DMS153 treated with DMSO at 0.1 percent for 48 hours (cell line): ENCODE data around the gene SLF2.

Experiments used
- DNase-seq: peaks from one replicate; lab custom pipeline; 2025; ENCODE audit not compliant: unreplicated experiment; lab: John Stamatoyannopoulos, UW

Gene SLF2

GRCh38 chr10:100912605-100913469 lies at the start of gene SLF2:
TSS of gene SLF2 (plus strand) at chr10:100912963. CDS start at chr10:100913111, 148 bp downstream.
- peak; percentile 93 for DNase-seq

DNA sequence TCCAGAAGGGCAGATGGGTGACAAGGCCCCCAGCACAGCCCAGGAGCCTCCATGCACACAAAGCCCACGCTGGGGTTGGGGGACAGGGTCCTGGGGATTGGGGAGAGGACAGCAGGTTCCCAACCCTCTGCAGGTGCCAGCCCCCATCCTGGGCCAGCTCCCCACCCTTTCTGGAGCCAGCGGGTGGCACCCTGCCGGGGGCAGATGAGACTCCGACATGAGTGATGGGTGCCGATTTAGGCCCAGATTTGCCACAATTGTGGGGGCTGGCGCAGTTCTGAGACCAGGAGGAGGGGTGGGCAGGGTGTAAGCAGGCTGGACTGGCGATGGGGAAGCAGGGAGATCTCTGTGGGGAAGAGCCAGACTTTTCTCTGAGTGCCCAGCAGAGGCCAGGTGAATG lies 49.3 kb upstream of the SLF2 start:
- no peak for DNase-seq

DNA sequence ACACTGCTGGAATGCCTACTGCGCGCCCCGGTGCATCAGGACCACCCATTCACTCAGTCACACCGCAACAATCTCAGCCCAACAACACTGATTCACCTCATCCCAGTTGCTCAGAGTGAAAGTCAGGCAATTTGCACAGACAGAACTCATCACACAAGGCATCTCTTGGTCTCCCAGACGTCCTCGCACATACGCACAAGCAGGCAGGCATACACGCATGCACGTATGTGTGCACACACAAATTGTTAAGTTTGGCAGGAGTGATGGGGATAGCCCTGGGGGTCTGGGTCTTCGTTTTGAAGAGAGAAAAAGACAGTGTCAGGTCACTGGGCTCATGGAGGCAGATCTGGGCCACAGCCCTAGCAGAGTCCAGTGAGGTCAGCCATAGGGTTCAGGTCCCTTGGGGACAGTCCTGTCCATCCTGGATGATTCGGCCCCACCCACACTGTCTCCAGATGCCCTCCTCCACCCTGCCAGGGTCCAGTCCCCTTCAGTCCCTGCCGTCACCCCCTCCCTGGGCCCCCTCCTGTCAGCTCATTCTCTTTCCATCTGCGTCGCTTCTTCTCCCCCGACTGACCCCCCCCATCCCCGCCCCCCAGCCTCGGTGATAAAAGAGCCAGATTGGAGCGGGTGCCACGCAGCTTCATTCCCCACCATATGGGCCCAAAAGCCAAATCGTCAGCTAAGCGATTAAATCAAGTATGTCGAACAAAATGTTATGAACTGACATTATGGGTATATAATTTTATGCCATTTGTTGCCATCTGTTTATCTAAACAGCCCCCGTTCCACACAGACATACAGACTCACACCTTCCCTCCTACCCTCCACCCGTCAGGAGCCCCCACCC lies 48.5 kb upstream of the SLF2 start:
- DNase-seq = no peak

DNA sequence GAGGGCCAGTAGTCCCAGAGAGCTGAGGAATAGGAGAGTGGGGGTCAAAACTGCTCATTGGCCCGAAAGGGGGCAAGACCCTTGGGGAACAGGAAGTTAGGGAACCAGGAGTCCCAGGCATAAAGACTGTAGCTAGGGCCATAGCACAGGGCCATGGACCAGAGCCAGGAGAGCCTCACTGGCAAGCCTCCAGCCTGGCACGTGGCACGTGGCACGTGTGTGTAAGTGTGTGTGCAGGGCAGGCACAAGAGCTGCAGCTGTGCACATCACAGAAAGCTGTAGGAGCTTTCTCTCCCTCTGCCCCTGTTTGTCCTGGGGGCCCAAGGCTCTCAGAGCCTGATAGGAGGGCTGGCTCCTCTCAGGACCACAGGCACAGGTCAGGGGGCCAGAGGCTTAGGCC lies 47.8 kb upstream of the SLF2 start:
- no peak for DNase-seq

- no peak for DNase-seq
These were observed 46.8 kb upstream of the SLF2 start for GRCh38 chr10:100866010-100866409.

DNA sequence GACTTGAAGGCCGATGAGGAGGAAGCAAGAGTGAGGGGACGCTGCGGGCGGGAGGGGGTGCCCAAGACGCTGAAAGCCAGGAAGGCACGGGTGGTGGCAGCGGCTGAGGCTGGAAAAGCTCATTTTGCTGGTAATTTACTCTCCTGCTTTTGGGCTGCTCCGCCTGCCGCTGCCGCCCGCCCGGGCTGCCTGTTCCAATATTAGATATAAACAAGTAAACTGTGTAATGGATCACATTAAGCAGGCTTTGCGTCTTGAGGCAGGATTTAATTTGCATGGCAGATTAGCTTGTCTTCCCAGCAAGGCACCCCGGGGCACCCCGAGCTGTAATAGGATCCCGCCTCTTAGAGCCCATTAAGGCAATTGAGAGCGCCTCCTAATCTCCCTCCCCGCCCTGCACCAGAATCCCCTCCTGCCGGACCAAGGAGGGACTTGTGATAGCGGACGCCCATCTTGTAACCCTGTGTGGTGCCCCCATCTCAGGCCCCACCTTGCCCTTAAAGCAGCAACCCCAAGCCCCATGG lies 46.1 kb upstream of the SLF2 start:
- DNase-seq = no peak

- no peak for DNase-seq
These were observed 45.4 kb upstream of the SLF2 start for GRCh38 chr10:100867261-100867963.

GRCh38 chr10:100868382-100868781 lies 44.4 kb upstream of the SLF2 start:
- DNase-seq = no peak

DNA sequence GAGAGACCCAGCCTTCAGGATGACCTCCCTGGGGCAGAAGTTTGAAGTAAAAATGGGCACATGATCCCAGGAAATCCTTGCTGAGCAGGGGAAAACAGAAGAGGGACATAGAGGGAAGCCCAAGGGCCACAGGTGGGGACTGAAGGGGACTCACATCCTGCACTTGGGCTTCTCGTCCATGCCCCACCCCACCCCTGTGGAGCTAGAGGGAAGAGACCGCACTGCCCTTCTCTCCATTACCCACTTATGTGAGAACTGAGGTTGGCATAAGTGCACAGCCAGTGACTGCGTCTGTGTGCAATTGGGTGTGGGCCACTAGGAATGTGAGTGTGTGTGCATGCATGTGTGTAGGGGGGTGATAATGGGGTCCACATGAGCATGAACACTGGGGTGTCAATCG lies 43.4 kb upstream of the SLF2 start:
- no peak for DNase-seq

- DNase-seq = peak; percentile 20
These were observed 40.5 kb upstream of the SLF2 start for GRCh38 chr10:100872034-100872791.

DNA sequence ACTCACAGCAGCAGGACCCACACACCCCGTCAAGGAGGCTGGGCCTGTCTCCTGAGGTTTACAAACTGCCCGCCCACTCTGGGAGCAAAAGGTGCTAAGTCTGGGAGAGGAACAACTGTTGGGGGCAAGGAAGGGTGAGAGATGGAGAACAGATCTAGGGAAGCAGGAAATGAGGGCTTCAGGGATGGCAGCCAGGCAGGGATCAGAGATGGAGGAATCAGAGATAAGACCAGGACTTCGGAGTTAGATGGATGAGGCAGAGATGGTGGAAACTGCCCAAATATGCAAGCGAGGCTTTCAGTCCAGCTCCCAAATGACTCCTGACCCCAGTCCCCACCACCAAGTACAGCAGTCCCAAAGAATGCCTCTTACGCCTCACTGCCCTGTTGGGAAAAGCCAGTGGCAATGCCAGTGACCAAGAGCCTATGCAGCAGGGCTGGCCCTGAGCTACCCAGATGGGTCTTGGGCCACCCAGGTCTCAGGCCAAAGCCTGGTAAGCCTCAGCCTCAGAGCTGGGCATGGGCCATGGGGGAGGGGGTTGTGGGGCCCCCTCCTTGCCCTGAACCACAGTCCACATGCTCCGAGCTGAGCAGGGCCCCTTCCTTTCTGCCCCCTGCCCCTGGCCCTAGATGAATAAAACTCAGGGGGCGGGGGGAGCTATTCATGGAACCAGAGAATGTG lies 39.5 kb upstream of the SLF2 start:
- DNase-seq = no peak

GRCh38 chr10:100873827-100874326 lies 38.9 kb upstream of the SLF2 start:
- no peak for DNase-seq

GRCh38 chr10:100874702-100875483 lies 37.9 kb upstream of the SLF2 start:
- no peak for DNase-seq

GRCh38 chr10:100875484-100876166 lies 37.1 kb upstream of the SLF2 start:
- no peak for DNase-seq

DNA sequence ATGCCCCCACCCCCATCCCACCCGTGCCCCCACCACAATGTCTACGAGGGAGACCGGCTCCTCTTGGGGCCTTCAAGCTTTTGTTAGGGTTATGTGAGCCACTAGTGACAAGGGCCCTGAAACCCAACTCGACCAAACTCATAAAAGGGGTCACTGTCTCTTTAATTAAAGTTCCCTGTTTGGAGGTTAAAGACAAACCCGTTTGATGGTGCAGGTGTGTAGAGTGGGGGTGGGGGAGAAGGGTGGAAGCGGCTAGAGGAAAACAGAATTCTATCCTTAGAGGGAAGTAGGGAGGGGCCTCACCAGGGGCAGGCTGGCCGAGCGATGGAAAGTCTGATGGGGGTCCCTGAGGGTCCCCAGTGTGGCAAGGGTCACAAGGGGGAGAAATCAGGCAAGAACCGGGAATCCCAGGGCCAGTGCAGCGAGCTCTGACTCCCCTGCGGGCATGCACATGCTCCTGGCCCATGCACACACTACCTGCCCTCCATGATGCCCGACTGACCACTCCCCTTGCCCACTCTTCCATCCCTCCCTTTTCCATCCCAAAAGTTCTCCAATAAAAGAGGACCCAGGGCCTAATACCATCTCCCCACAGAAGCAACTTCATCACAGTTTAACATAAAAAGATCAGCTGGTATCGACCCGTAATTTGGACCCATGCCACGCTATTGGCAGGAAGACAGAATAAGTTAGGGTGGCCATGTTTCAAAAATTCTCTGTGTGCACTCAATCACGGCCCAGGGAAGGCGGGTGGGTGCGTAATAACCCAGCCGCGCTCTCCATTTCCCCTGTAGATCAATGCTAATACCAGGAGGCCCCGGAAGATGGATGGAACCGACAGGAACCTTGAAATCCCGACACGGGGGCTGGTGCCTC lies 35.9 kb upstream of the SLF2 start:
- DNase-seq = no peak

DNA sequence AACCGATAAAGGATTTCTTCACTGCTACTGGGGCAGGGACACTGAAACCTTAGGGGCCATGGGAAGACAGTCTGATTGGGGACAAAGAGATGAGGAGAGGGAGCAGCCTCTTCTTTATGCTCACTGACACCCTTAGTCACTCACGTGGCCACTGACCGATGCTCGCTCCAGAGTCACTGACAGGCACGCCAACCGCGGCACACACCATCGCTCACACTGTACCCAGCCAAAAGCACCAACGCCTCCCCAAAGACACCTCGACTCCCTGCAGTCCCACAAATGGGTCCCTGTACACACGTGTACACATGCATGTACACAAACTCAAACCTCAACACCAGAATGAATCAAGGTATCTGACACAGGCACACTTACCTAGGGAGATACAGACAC lies 35.3 kb upstream of the SLF2 start:
- DNase-seq = no peak

GRCh38 chr10:100878291-100878910 lies 34.4 kb upstream of the SLF2 start:
- DNase-seq = peak; percentile 21
